Fibroblast of pulmonary artery (primary cell): ENCODE measurements around the gene GRK2.
"Not testable (repeated sequence)": the region's sequence is repeated elsewhere in the genome, so short reads cannot be mapped to it uniquely, and the experiment has no call there.

Experiments used
- DNase-seq: peaks from one replicate; pipeline ENCODE4 v3.0.0-alpha.2; 2010; ENCODE audit warnings: low read depth
- H3K4me3 ChIP-seq: replicated peaks from 2 replicates; pipeline ENCODE4 v1.5.1; 2011; ENCODE audit warnings: low read depth, mild to moderate bottlenecking, control low read depth, low read length, moderate library complexity
- TF ChIP-seq, protein P1 (sequence below): IDR thresholded peaks from 2 replicates; pipeline ENCODE4 v1.5.1; 2011; ENCODE audit warnings: mild to moderate bottlenecking, control low read depth, low read length, inconsistent platforms; ENCODE audit errors: missing control alignments

Gene GRK2

GRCh38 chr11:67317888-67318555, 51.7 kb downstream of the GRK2 start:
- H3K4me3 ChIP-seq: peak overlapping the region; percentile 88
- TF ChIP-seq, protein P1, sequence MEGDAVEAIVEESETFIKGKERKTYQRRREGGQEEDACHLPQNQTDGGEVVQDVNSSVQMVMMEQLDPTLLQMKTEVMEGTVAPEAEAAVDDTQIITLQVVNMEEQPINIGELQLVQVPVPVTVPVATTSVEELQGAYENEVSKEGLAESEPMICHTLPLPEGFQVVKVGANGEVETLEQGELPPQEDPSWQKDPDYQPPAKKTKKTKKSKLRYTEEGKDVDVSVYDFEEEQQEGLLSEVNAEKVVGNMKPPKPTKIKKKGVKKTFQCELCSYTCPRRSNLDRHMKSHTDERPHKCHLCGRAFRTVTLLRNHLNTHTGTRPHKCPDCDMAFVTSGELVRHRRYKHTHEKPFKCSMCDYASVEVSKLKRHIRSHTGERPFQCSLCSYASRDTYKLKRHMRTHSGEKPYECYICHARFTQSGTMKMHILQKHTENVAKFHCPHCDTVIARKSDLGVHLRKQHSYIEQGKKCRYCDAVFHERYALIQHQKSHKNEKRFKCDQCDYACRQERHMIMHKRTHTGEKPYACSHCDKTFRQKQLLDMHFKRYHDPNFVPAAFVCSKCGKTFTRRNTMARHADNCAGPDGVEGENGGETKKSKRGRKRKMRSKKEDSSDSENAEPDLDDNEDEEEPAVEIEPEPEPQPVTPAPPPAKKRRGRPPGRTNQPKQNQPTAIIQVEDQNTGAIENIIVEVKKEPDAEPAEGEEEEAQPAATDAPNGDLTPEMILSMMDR: no peak
- no peak for DNase-seq

DNA sequence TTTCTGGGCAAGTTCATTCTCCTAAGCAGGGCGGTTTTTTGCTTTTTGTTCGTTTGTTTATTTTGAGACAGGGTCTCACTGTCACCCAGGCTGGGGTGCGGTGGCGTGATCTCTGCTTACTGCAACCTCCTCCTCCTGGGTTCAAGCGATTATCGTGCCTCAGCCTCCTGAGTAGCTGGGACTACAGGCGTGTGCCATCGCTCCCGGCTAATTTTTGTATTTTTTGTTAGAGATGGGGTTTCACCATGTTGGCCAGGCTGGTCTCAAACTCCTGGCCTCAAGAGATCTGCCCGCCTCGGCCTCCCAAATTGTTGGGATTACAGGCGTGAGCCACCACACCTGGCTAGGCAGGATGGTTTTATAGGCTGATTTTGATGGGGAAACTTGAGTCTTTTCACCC, 52.6 kb downstream of the GRK2 start:
- not testable (repeated sequence) for H3K4me3 ChIP-seq, DNase-seq

- no peak overlapping the region for H3K4me3 ChIP-seq
Measured at GRCh38 chr11:67320011-67320410, 53.7 kb downstream of the GRK2 start.

GRCh38 chr11:67320691-67321090, 54.4 kb downstream of the GRK2 start:
- TF ChIP-seq, protein P1: no peak
- H3K4me3 ChIP-seq: no peak overlapping the region
- DNase-seq: no peak

More at GRCh38 chr11:67320011-67320410, 53.7 kb downstream of the GRK2 start:
- DNase-seq: no peak
- TF ChIP-seq, protein P1: no peak

DNA sequence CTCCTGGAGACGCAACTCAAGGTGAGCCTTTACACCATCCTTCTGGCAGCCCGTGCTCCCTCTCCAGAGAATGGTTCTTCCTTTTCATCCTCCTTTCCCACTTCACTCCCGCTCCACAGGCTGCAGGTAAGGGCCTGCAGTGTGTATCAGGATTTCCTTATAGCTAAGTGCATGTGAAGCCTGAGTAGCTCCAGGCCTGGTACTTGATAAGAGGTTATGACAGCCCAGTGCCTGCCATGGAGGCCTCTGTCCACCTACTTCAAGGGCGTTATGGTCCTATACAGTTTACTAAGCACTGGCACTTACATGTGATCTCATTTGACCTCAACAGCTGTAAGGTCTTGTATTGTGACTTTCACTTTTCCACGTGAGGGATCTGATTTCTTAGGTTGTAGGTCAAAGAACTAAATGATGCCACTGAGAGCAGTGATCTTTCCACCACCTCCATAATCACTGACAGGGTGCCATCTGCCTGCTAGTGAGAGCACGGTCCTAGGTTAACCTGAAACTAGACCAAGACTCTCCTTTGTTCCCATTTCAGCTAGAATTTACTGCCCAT, 55.1 kb downstream of the GRK2 start:
- TF ChIP-seq, protein P1: no peak
- H3K4me3 ChIP-seq: no peak overlapping the region
- no peak for DNase-seq

- DNase-seq: no peak
- TF ChIP-seq, protein P1: no peak
- no peak overlapping the region for H3K4me3 ChIP-seq
Measured at GRCh38 chr11:67322049-67322448, 55.8 kb downstream of the GRK2 start.

- TF ChIP-seq, protein P1: no peak
- H3K4me3 ChIP-seq: no peak overlapping the region
- no peak for DNase-seq
Measured at GRCh38 chr11:67323526-67323925, 57.3 kb downstream of the GRK2 start.
